Islet precursor cell (in vitro differentiated cells): ENCODE measurements around the gene PAX7.
"Not testable (repeated sequence)": the region's sequence is repeated elsewhere in the genome, so short reads cannot be mapped to it uniquely, and the experiment has no call there.

Source experiments
- DNase-seq: peaks from one replicate; pipeline ENCODE4 v3.0.0-alpha.2; 2018

PAX7 gene

GRCh38 chr1:18734461-18735223, 104.0 kb downstream of the PAX7 start:
- DNase-seq: no peak

GRCh38 chr1:18735224-18735997, 104.8 kb downstream of the PAX7 start:
- DNase-seq: no peak

GRCh38 chr1:18736958-18737357, 106.3 kb downstream of the PAX7 start:
- no peak for DNase-seq

- DNase-seq: no peak
Observed at GRCh38 chr1:18738126-18738525, 107.5 kb downstream of the PAX7 start.

GRCh38 chr1:18738617-18739016, 108.0 kb downstream of the PAX7 start:
- DNase-seq: no peak

- no peak for DNase-seq
Observed at GRCh38 chr1:18739408-18739807, 108.8 kb downstream of the PAX7 start.

GRCh38 chr1:18739897-18740296, 109.3 kb downstream of the PAX7 start:
- DNase-seq: no peak

- no peak for DNase-seq
Observed at GRCh38 chr1:18740617-18741016, 110.0 kb downstream of the PAX7 start.

GRCh38 chr1:18743233-18743632, 112.6 kb downstream of the PAX7 start:
- no peak for DNase-seq

- DNase-seq: not testable (repeated sequence)
Observed at GRCh38 chr1:18744381-18744780, 113.7 kb downstream of the PAX7 start.

GRCh38 chr1:18746981-18747380, 116.3 kb downstream of the PAX7 start:
- no peak for DNase-seq

- no peak for DNase-seq
Observed at GRCh38 chr1:18747671-18748070, 117.0 kb downstream of the PAX7 start.

- DNase-seq: no peak
Observed at GRCh38 chr1:18748435-18748834, 117.8 kb downstream of the PAX7 start.

- no peak for DNase-seq
Observed at GRCh38 chr1:18749569-18749968, 118.9 kb downstream of the PAX7 start.

GRCh38 chr1:18750600-18750999, 120.0 kb downstream of the PAX7 start:
- DNase-seq: no peak

- DNase-seq: no peak
Observed at GRCh38 chr1:18751425-18751824, 120.8 kb downstream of the PAX7 start.

- no peak for DNase-seq
Observed at GRCh38 chr1:18752409-18752808, 121.8 kb downstream of the PAX7 start.

- DNase-seq: no peak
Observed at GRCh38 chr1:18760156-18760555, 129.5 kb downstream of the PAX7 start.

GRCh38 chr1:18761948-18762840, 131.5 kb downstream of the PAX7 start:
- no peak for DNase-seq

- DNase-seq: no peak
Observed at GRCh38 chr1:18764362-18764761, 133.7 kb downstream of the PAX7 start.

GRCh38 chr1:18765725-18766124, 135.1 kb downstream of the PAX7 start:
- DNase-seq: no peak

- no peak for DNase-seq
Observed at GRCh38 chr1:18766328-18766727, 135.7 kb downstream of the PAX7 start.

GRCh38 chr1:18767576-18767975, 136.9 kb downstream of the PAX7 start:
- not testable (repeated sequence) for DNase-seq
